ENCODE data around the gene EIF4G3.
"Not testable (repeated sequence)": the region's sequence is repeated elsewhere in the genome, so short reads cannot be mapped to it uniquely, and the experiment has no call there.

Gene EIF4G3

DNA sequence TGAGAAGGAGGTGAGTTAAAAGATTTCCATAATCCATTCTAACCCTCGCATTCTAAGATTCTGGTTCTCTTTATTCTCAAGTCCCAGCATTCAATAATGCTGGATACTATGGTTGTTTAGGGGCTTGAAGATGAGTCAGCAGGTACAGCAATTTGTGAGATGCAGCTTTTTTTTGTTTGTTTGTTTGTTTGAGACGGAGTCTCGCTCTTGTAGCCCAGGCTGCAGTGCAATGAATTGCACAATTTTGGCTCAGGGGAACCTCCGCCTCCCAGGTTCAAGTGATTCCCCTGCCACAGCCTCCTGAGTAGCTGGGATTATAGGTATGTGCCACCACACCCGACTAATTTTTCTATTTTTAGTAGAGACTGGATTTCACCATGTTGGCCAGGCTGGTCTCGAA, 23.3 kb downstream of the EIF4G3 start:
- no peak for DNase-seq (ENCODE audit: low read depth)

DNA sequence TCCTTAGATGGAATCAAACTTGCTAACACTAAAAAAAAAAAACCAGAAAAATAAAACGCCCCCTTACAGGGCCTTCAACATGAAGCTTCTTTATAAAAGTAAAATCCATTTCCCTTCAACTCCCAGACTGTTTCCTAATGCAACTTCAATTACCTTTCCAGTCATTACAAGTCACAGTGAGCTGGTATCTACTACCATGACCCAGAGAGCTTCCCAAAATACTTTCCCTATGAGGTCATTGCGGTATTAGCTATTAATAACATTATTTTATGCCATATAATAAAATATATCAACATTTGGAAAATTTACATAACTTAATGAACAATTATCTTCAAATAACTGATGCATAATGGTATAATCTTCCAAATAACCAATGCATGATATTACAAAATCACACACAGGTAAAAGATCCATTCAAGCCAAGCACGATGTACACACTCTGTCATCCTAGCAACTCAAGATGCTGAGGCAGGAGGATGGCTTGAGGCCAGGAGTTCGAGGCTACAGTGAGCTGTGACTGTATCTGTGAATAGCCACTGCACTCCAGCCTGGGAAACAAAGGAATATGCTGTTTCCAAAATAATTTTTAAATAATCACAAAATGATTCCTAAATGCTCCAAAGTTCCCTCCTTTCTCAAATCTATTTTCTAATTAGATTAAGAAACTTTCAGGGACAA, 24.1 kb downstream of the EIF4G3 start:
- DNase-seq (ENCODE audit: low read depth): no peak

- peak; percentile 82 for DNase-seq (ENCODE audit: low read depth)
These were observed 26.8 kb downstream of the EIF4G3 start for GRCh38 chr1:21149855-21150432.

- DNase-seq (ENCODE audit: low read depth): no peak
These were observed 27.3 kb downstream of the EIF4G3 start for GRCh38 chr1:21149430-21149854.

- DNase-seq (ENCODE audit: low read depth): no peak
These were observed 32.9 kb downstream of the EIF4G3 start for GRCh38 chr1:21143752-21144151.

DNA sequence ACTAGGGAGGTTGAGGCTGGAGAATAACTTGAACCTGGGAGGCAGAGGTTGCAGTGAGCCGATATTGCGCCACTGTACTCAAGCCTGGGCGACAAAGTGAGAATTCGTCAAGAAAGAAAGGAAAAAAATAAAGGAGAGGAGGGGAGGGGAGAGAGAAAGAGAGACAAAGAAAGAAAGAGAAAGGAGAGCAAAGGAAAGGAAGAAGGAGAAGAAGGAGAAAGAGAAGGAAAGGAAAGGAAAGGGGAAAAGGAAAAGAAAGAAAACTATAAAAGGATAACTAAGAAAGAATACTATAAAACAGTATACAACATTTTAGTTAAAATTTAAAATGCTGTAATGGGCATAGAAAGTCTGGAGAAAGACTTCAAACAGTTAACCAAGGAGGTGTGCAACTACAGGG, 33.6 kb downstream of the EIF4G3 start:
- no peak for DNase-seq (ENCODE audit: low read depth)

DNA sequence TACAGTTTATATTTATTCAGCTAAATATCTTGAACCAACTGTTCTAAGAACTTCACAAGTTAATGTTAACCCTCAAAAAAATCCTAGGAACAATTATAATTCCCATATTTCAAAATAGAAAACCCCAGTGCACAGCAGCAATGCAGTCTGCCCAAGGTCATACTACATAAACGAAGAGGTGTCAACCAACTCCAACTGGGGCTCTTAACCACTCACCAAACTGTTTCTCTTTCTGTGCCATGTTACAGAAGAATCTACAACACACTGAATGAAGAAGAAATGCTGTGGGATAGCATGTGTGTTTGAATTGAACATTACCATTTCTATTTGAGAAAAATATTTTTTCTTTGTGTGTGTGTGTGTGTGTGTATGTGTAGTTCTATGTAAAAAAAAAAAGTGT, 35.7 kb downstream of the EIF4G3 start:
- DNase-seq (ENCODE audit: low read depth): no peak

- DNase-seq (ENCODE audit: low read depth): no peak
These were observed 37.1 kb downstream of the EIF4G3 start for GRCh38 chr1:21139601-21140000.

DNA sequence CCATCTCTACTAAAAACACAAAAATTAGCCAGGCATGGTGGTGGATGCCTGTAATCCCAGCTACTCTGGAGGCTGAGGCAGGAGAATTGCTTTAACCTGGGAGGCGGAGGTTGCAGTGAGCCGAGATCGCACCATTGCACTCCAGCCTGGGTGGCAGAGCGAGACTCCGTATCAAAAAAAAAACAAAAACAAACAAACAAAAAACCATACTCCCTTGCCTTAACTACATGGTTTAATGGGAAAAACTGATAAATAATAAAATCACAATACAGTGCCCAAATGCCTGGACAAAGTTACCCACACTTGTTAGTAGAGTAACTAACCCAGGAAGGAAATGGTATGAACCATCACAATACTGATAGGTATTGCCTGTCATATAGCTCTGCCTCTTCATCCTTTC, 40.4 kb downstream of the EIF4G3 start:
- DNase-seq (ENCODE audit: low read depth): not testable (repeated sequence)

GRCh38 chr1:21131200-21131599, 45.5 kb downstream of the EIF4G3 start:
- no peak for DNase-seq (ENCODE audit: low read depth)

GRCh38 chr1:21129407-21129806, 47.3 kb downstream of the EIF4G3 start:
- DNase-seq (ENCODE audit: low read depth): no peak

GRCh38 chr1:21126324-21126723, 50.4 kb downstream of the EIF4G3 start:
- DNase-seq (ENCODE audit: low read depth): no peak

DNA sequence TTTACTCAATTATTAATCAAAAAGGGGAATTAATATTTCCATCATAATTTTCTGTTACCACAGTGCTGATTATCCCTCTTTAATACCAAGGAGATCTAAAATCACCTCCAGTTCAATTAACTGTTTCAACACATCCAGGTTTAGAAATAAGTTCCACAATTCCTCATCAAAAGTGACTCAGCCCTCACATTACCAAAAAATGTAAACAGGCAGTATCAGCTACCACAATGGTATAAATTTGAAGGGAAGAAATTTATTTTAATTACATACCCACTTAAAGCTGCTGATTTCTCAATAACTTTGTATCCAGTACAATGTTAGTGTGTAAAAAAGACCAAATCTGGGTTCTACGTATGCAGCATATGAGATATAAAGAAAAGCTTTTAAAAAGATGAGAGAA, 51.9 kb downstream of the EIF4G3 start:
- peak; percentile 22 for DNase-seq (ENCODE audit: low read depth)

DNA sequence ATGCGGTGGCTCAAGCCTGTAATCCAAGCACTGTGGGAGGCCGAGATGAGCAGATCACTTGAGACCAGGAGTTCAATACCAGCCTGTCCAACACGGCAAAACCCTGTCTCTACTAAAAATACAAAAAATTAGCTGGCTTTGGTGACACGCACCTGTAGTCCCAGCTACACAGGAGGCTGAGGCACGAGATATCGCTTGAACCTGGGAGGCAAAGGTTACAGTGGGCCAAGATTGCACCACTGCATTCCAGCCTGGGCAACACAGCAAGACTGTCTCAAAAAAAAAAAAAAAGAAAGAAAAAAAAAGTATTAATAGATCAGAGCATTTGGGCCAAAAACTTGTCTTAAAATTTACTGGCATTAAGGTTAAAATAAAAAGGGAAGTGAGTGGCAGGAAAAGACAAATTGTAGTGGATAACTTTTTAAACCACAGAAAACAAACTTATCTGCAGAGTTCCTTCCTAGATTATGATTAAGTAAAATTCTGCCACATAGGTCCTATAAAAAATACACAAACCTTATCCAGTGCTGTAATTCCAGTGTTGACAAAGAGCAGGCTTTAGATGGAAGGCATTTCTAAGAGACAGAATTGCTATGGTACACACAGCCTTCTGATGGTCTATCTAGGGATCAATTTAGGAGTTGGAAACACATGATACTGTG, 53.3 kb downstream of the EIF4G3 start:
- no peak for DNase-seq (ENCODE audit: low read depth)

DNA sequence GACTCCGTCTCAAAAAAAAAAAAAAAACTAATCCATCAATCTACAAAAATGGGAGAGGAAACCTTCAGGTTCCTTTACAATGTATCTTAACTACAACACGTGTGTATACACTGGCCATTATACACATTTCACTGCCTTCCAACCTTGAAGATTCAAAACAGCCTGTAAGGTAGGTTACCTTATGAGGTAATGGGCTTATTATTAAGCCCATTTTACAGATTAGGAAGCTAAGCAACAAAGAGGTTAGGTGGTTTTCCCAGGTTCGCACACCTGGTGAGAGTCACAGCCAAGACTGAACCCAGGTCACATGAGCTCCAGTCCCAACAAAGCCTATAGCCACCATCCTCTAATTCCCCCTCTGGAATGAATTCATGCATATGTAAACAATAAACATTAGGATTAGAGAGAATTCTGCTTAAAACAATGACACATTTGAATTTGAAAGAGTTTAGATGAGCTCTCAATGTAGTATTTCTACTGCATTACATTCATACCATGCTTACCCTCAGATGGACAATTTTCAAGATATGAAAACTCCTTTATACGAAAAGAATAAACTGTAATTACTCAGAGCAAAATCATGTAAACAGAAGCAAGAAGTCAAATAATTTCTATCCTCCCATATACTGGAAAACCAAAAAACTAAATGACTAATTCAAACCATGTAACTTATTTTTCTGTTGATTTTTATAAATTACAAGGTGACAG, 54.8 kb downstream of the EIF4G3 start:
- DNase-seq (ENCODE audit: low read depth): no peak

GRCh38 chr1:21118167-21118566, 58.5 kb downstream of the EIF4G3 start:
- no peak for DNase-seq (ENCODE audit: low read depth)

DNA sequence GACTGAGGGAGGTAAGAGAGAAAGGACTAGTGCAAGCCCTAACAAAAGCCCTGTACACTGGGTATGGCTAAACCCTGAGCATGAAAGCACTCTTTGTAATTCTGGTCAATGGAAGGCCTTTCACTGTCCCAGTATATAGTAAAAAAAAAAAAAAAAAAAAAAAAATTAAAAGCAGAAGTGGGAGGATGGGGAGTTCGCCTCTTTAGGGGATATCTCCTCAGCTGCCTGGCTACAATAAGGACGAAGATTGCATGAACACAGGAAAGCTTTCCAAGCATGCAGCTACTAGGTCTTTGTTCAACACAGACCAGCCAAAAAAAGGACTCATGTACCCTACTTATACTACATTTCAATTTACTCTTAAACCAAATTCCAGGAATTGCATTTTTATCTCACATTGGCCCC, 59.1 kb downstream of the EIF4G3 start:
- no peak for DNase-seq (ENCODE audit: low read depth)

- no peak for DNase-seq (ENCODE audit: low read depth)
These were observed 59.5 kb downstream of the EIF4G3 start for GRCh38 chr1:21117159-21117558.

DNA sequence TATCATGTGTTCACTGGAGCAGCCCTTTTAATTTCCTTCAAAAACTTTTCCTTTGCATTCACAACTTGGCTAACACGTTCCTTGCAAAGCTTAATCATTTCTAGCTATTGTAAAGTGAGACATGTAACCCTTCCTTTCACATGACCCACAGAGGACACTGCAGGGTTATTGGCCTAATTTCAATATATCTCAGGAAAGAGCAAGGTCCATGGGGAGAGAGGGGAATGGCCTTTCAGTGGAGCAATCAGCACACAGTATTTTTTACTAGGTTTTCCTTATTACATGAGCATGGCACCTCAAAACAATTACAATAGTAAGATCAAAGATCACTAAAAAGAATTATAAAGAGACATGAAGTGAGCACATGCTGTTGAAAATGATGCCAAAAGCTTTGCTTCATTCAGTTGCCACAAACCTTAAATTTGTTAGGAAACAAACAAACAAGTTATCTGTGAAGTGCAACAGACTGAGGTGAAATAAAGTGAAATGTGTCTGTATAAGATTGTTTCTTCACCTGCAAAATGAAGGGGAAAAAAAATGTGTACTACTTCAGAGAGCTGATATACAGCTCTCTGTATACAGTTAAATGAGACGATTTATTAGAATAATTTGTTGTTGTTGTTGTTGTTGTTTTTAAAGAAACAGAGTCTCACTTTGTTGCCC, 61.5 kb downstream of the EIF4G3 start:
- DNase-seq (ENCODE audit: low read depth): no peak

GRCh38 chr1:21114431-21114830, 62.3 kb downstream of the EIF4G3 start:
- DNase-seq (ENCODE audit: low read depth): no peak

DNA sequence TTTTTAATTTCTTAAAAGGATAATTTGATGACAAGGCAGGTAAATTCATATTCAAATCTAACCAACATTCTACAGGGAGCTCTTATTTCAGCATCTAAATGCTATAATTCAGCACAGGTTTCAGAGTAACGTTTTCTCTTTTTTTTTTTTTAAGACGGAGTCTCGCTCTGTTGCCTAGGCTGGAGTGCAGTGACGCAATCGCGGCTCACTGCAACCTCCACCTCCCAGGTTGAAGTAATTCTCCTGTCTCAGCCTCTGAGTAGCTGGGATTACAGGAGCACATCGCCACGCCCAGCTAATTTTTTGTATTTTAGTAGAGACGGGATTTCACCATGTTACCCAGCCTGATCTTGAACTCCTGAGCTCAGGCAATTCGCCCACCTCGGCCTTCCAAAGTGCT, 66.5 kb downstream of the EIF4G3 start:
- no peak for DNase-seq (ENCODE audit: low read depth)

DNA sequence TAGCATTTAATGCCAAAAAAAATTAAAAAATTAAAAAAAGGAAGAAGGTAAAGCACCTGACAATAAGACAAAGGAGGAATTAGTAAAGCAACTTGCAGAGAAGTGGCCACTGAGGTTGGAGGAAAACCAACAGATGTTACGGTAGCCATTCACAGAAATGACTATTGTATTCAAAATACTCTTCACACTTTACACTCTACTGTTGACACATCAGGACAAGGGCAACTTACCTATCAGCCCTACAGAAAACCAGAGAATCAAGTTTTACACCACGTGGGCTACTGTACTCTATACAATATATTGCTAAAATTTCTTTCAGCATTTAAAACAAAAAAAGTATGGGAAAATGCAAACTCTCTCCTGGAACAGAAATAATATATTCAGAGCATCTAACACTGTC, 70.0 kb downstream of the EIF4G3 start:
- DNase-seq (ENCODE audit: low read depth): no peak
